ENCODE measurements around the gene PTAR1. TPM values are rescaled to one million over a fixed set of nuclear protein-coding genes. Genes with fewer than 3 reads are reported as not detected.

Gene PTAR1
- total RNA-seq, 2 donors from 2014 or later, result 73.7 to 81.6 TPM

GRCh38 chr9:69731348-69731747, 28.5 kb downstream of the PTAR1 start:
- 95 to 100% methylated on average over 2 of the region's 2 CpGs for WGBS, 2 experiments (ENCODE audit: insufficient coverage in 1 of 2, insufficient read length in 1 of 2)
- H3K4me3 Mint-ChIP-seq, result no peak overlapping the region
- H3K9me3 ChIP-seq (ENCODE audit: control insufficient read depth, low read length), result no peaks in the 10 kb centered on the region
- no peaks in the 10 kb centered on the region for H3K27me3 Mint-ChIP-seq (ENCODE audit: insufficient read depth)
- H3K9ac ChIP-seq (ENCODE audit: extremely low read depth, low read length, poor library complexity, severe bottlenecking), result no peak overlapping the region
- H3K9me3 Mint-ChIP-seq, result no peaks in the 10 kb centered on the region
- no peak overlapping the region for H3K27ac Mint-ChIP-seq
- no peak for DNase-seq
- no peaks in the 10 kb centered on the region for H3K27me3 ChIP-seq (ENCODE audit: control insufficient read depth, insufficient read depth, low read length, poor library complexity, severe bottlenecking)
- TF ChIP-seq, protein P1, sequence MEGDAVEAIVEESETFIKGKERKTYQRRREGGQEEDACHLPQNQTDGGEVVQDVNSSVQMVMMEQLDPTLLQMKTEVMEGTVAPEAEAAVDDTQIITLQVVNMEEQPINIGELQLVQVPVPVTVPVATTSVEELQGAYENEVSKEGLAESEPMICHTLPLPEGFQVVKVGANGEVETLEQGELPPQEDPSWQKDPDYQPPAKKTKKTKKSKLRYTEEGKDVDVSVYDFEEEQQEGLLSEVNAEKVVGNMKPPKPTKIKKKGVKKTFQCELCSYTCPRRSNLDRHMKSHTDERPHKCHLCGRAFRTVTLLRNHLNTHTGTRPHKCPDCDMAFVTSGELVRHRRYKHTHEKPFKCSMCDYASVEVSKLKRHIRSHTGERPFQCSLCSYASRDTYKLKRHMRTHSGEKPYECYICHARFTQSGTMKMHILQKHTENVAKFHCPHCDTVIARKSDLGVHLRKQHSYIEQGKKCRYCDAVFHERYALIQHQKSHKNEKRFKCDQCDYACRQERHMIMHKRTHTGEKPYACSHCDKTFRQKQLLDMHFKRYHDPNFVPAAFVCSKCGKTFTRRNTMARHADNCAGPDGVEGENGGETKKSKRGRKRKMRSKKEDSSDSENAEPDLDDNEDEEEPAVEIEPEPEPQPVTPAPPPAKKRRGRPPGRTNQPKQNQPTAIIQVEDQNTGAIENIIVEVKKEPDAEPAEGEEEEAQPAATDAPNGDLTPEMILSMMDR (conservative IDR thresholded peaks at IDR 0.05), result no peak
- no peak overlapping the region for H3K27ac ChIP-seq (ENCODE audit: low read depth, low read length)
- H3K4me1 Mint-ChIP-seq, result no peaks in the 10 kb centered on the region
- no peaks in the 10 kb centered on the region for H3K4me1 ChIP-seq (ENCODE audit: control insufficient read depth, insufficient read depth, low read length)
- peaks cover 71% of the 10 kb centered on the region for H3K36me3 ChIP-seq (ENCODE audit: control insufficient read depth, insufficient read depth, low read length)
- no peak overlapping the region for H3K4me3 ChIP-seq (ENCODE audit: low read length)
- peaks cover 54% of the 10 kb centered on the region for H3K36me3 Mint-ChIP-seq (ENCODE audit: low read depth)

GRCh38 chr9:69719983-69720382, 39.8 kb downstream of the PTAR1 start:
- peaks cover 19% of the 10 kb centered on the region for H3K9me3 ChIP-seq (ENCODE audit: control insufficient read depth, low read length)
- H3K27ac Mint-ChIP-seq, result peak overlapping the region; percentile 28

DNA sequence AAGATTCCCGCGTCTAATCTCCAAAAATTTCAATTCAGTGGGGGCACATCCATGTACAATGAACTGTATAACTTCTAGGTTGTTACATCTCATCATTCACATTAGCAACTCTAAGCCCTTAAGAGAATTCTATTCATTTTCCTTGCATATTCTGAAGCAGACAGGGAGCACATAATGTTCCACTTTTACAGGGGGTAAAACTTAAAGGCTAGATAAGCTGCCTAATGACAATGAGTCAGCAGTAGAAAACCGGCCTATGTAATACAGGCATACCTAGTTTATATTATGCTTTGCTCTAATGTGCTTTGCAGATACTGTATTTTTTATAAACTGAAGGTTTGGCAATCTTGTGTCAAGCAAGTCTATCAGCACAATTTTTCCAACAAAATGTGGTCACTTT, 40.4 kb downstream of the PTAR1 start:
- WGBS, 2 experiments (ENCODE audit: insufficient coverage in 1 of 2, insufficient read length in 1 of 2), result 86 to 98% methylated on average over 3 of the region's 3 CpGs
- Histone ChIP-seq H3K4me1 (ENCODE audit: control insufficient read depth, insufficient read depth, low read length) (no peaks in the 10 kb centered on the region), H3K9ac (ENCODE audit: extremely low read depth, low read length, poor library complexity, severe bottlenecking) (no peak overlapping the region), H3K9me3 (ENCODE audit: control insufficient read depth, low read length) (peaks cover 19% of the 10 kb centered on the region), H3K27me3 (ENCODE audit: control insufficient read depth, insufficient read depth, low read length, poor library complexity, severe bottlenecking) (no peaks in the 10 kb centered on the region), H3K4me3 (ENCODE audit: low read length) (no peak overlapping the region), H3K27ac (ENCODE audit: low read depth, low read length) (no peak overlapping the region), H3K36me3 (ENCODE audit: control insufficient read depth, insufficient read depth, low read length) (peaks cover 67% of the 10 kb centered on the region)
- Mint-ChIP-seq H3K27ac (no peak overlapping the region), H3K27me3 (ENCODE audit: insufficient read depth) (no peaks in the 10 kb centered on the region), H3K36me3 (ENCODE audit: low read depth) (peaks cover 61% of the 10 kb centered on the region), H3K9me3 (peaks cover 8% of the 10 kb centered on the region), H3K4me1 (peaks cover 5% of the 10 kb centered on the region), H3K4me3 (no peak overlapping the region)
- DNase-seq, result no peak
- TF ChIP-seq, protein P1 (conservative IDR thresholded peaks at IDR 0.05), result no peak

More at GRCh38 chr9:69719983-69720382, 39.8 kb downstream of the PTAR1 start:
- Mint-ChIP-seq H3K4me1 (peaks cover 5% of the 10 kb centered on the region), H3K4me3 (no peak overlapping the region), H3K27me3 (ENCODE audit: insufficient read depth) (no peaks in the 10 kb centered on the region), H3K36me3 (ENCODE audit: low read depth) (peaks cover 65% of the 10 kb centered on the region), H3K9me3 (peaks cover 8% of the 10 kb centered on the region)
- no peak overlapping the region for H3K27ac ChIP-seq (ENCODE audit: low read depth, low read length)
- H3K4me1 ChIP-seq (ENCODE audit: control insufficient read depth, insufficient read depth, low read length), result no peaks in the 10 kb centered on the region
- no peak for DNase-seq
- H3K27me3 ChIP-seq (ENCODE audit: control insufficient read depth, insufficient read depth, low read length, poor library complexity, severe bottlenecking), result no peaks in the 10 kb centered on the region
- peaks cover 69% of the 10 kb centered on the region for H3K36me3 ChIP-seq (ENCODE audit: control insufficient read depth, insufficient read depth, low read length)
- no peak overlapping the region for H3K4me3 ChIP-seq (ENCODE audit: low read length)
- TF ChIP-seq, protein P1 (conservative IDR thresholded peaks at IDR 0.05), result no peak
- 74 to 92% methylated on average over 2 of the region's 2 CpGs for WGBS, 2 experiments (ENCODE audit: insufficient coverage in 1 of 2, insufficient read length in 1 of 2)
- H3K9ac ChIP-seq (ENCODE audit: extremely low read depth, low read length, poor library complexity, severe bottlenecking), result no peak overlapping the region
